Activated CD8-positive, alpha-beta memory T cell treated with anti-CD3 and anti-CD28 coated beads for 1 hour (primary cell): ENCODE data around the gene C20orf202.

Experiments used
- DNase-seq, 2 donors: peaks; one replicate each; pipeline ENCODE4 v3.0.0-alpha.2; 2020; ENCODE audit warnings: low read depth in 1 of 2; ENCODE audit errors: extremely low read depth in 1 of 2

Gene C20orf202

GRCh38 chr20:1202762-1203504 is at the start of gene C20orf202:
C20orf202 (plus strand) TSS chr20:1203454; CDS start chr20:1203586, 132 bp downstream.
- no peak for DNase-seq

DNA sequence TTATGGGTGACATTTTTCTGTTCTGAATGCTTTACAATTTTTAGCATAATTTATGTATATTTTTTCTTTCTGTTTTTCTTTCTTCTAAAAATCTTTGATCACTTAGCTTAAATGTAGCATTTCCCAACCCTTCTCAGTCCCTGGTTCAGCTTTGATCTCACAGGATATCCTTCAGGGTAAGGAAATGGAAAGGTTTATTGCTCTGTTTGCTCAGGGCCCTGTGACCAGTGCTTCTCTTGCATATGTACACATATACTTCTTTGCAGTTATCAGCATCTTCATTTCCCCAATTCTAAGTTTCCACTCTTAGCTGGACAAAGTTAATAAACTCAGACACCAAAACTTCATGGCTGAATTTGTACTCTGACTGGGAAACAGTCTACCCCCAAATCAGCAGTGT is 49.0 kb upstream of the C20orf202 start:
- no peak for DNase-seq

GRCh38 chr20:1154691-1155090 is 48.6 kb upstream of the C20orf202 start:
- no peak for DNase-seq

DNA sequence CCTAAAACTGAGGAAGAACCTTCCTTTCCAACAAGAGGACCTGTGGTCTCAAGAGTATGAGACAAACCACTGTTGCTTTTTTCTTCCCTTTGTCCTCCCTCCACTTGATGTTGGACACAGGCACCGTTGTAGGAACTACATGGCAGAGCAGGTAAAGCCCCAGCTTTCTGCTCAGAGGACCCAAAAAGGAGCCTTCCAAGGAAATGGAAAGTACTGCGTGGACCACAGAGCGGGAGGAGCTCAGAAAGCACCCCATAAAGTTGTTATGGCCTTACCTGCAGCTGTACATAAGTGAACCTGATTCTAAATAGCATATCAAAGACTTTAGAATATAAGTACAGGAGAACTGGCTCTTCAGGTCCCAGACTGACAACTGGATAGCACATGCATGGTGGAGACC is 47.9 kb upstream of the C20orf202 start:
- DNase-seq = no peak

GRCh38 chr20:1160496-1160895 is 42.8 kb upstream of the C20orf202 start:
- no peak for DNase-seq

- DNase-seq = no peak
These were observed 42.3 kb upstream of the C20orf202 start for GRCh38 chr20:1160991-1161390.

- DNase-seq = no peak
These were observed 40.1 kb upstream of the C20orf202 start for GRCh38 chr20:1163105-1163504.

- no peak for DNase-seq
These were observed 39.6 kb upstream of the C20orf202 start for GRCh38 chr20:1163653-1164052.

GRCh38 chr20:1164871-1165270 is 38.4 kb upstream of the C20orf202 start:
- DNase-seq = no peak

- no peak for DNase-seq
These were observed 37.7 kb upstream of the C20orf202 start for GRCh38 chr20:1165521-1165920.

DNA sequence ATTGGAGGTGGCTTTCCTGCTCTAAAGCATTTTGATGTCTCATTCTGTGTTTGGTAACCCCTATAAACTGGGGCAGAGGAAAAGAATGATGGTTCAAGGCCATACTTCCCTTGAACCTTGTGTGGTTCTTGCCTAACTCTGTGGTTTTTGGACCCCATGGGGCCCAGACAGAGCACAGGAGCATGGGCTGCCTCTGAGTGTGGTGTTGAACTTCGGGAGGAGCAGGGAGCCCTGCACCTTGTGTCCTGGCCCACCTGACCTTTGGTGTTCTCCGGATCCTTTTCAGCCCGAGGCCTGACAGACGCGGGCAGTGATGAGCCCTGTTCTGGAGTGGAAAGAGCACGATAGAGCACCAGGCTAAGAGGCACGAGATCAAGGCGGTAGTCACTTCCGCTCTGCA is 37.3 kb upstream of the C20orf202 start:
- no peak for DNase-seq

- no peak for DNase-seq
These were observed 36.1 kb upstream of the C20orf202 start for GRCh38 chr20:1166948-1167720.

DNA sequence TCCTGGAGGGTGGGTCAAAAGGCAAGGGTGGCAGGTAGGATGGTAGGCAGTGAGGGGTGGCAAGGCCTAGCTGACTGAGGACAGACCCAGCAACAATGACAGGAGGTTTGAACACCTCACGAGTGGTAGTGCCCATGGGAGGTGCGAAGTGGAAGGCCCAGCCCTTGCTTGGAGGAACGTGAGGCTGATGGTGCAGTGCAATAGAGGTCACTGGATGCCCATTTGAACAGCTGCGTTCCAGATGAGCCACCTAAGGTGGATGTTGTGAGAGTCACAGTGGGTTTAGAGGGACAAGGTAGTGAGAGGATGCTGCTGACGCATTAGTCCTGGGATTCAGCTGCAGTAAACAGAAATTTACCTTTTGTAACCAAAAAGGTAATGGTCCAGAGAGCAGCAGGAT is 34.0 kb upstream of the C20orf202 start:
- no peak for DNase-seq

DNA sequence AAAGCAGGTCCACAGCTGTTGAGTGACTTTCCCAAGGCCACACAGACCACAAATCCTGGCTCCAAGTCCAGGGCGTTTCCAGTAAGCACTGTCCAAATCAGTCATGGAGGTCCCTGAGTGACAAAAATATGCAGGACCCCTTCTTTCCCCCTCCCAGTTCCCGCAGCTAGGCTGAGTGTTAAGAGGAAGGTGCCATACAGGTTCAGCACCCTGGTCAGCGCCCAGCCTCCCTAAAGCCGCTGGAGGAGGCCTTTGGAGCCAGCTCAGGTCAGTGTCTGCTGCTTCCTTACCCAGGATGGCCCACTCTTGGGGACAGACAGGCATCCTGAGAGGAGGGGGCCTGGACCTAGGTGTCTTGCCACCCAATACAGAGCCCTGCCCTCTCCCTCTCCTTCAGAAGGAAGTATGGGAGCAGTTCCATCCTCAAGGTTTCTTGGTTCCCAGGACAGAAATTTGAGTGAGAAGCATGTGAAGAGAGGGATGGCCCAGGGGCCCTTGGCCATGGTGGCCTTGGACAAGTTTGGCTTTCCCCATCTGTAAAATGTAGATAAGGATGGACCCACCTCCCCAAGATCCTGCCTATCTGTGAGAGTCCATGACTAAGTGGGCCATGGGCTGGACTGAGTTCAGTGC is 31.7 kb upstream of the C20orf202 start:
- DNase-seq = no peak

- DNase-seq = no peak
These were observed 29.6 kb upstream of the C20orf202 start for GRCh38 chr20:1173698-1174097.

DNA sequence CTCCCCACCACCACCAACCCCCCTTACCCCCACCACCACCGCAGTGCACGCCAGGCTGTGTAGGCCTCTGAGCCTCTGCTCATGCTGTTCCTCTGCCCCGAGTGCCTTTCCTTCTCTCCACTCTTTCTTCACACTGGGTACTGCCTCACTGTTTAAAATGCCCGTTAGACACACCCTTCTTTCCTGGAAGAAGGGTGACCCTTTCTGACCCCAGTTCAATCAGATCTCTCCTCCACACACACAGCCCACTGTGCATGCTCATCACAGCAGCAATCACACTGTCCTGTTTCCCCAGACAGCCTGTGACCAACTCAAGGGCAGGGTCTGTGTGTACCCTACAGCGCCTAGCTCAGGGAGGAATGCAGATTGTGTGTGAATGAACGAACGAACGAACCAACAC is 28.5 kb upstream of the C20orf202 start:
- DNase-seq = no peak

DNA sequence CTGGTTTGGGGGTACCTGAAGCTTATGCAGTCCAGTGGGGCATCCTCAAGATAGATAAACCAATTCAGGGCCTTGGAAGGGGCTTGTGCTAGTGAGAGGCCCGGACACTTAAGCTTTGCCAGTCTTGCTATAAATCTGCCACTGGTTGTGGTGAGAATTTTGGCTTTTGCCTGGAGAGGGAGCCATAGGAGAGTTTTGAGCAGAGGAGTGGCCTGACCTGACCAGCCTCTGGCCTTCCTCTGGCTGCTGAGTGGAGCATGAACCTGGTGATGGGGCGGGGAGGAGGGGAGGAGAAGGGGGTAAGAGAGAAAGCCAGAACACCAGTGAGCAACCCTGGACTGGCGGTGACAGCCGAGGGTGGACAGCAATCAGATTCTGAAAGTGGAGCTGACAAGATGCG is 25.6 kb upstream of the C20orf202 start:
- no peak for DNase-seq

DNA sequence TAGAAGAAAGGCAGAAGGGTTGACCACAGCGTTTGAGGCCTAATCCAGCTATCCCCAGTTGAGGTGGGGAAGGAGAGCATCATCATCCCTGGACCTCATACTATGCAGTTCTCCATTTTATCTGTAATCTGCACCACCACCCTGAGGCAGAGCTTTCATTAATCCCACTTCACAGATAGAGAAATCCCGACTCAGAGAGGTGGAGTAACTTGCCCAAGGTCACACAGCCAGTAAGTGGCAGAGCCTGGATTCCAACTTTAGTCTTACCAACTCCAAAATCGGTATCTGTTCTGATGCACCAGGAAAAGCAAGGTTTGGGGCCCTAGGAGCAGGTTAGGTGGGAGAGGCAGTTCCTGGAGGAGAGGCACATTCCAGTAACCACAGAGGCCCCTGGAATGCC is 25.2 kb upstream of the C20orf202 start:
- DNase-seq = no peak

GRCh38 chr20:1178623-1179022 is 24.6 kb upstream of the C20orf202 start:
- no peak for DNase-seq

DNA sequence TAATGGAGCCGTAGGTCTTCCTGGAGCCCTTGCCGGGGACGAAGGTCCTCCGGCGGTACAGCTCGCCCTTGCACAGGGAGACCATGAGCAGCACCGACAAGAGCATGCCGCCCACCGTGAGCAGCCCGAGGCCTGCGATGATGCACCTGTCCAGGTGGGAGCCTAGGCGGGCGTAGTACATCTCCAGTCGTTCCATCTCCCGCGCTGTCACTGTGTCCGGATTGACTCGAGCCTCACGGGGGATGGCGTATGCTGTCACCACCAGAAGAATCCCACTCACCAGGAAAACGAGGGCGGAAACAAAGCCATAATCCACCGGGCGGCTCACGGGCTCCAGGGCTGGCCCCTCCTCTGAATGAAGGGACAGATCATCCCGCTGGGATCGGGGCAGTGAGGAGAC is 22.3 kb upstream of the C20orf202 start:
- no peak for DNase-seq

GRCh38 chr20:1182106-1182505 is 21.1 kb upstream of the C20orf202 start:
- no peak for DNase-seq

DNA sequence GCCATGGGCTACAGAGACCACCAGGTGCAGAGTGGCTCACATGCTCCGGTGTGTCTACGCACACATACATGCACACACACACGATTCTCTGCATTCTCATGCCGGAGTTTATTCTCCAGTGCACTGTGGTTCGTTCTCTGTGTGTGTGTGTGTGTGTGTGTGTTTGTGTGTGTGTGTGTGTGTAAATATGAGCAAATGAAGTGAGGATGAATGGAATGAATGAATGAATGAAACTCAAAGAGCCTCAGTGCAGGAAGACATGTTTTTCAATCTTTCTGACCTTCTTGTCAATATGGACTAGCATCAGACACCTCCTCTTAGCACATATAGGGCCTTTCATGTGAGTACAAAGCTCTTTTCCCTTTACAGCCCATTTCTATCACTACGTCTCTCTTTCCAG is 20.1 kb upstream of the C20orf202 start:
- no peak for DNase-seq
